Fibroblast of peridontal ligament (primary cell): ENCODE measurements around the gene MYH2.

Experiments
- DNase-seq: peaks from one replicate; pipeline ENCODE4 v3.0.0-alpha.2; 2010; ENCODE audit errors: extremely low read depth

The MYH2 gene

GRCh38 chr17:10516065-10516464 lies 33.4 kb downstream of the MYH2 start:
- DNase-seq, result no peak

GRCh38 chr17:10513299-10514067 lies 36.0 kb downstream of the MYH2 start:
- no peak for DNase-seq

GRCh38 chr17:10512856-10513255 lies 36.6 kb downstream of the MYH2 start:
- DNase-seq, result no peak

GRCh38 chr17:10499950-10500349 lies 49.5 kb downstream of the MYH2 start:
- no peak for DNase-seq

- DNase-seq, result no peak
Measured at GRCh38 chr17:10492004-10492403, 57.5 kb downstream of the MYH2 start.

GRCh38 chr17:10482252-10482651 lies 67.2 kb downstream of the MYH2 start:
- DNase-seq, result no peak

- no peak for DNase-seq
Measured at GRCh38 chr17:10477701-10478100, 71.8 kb downstream of the MYH2 start.

- no peak for DNase-seq
Measured at GRCh38 chr17:10474536-10474935, 74.9 kb downstream of the MYH2 start.

- no peak for DNase-seq
Measured at GRCh38 chr17:10471858-10472257, 77.6 kb downstream of the MYH2 start.
